Measurements from ENCODE around the gene HOMER2.

The HOMER2 gene

DNA sequence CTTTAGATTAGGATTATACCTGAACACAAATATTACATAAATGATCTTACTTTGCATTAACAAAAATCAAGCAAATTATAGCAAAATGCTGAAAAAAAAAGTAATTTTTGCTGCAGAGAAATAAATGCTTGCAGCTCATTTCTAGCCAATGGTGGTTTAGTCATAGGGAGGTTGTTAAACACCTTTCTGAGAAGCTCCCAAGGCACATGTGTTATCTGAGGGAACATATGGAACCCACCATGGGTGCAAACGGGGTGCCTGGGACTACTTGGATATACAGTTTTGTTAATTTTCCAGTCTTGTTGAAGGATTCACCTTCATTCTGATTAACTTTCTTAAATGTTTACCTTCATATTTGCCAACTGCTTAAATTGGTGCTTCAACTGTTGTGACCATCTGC lies 24.6 kb upstream of the HOMER2 start:
- no peak for TF ChIP-seq PPARA (CRISPR knock-in tag; IDR thresholded peaks at IDR 0.05; ENCODE audit: borderline replicate concordance)
- TF ChIP-seq, protein P1, sequence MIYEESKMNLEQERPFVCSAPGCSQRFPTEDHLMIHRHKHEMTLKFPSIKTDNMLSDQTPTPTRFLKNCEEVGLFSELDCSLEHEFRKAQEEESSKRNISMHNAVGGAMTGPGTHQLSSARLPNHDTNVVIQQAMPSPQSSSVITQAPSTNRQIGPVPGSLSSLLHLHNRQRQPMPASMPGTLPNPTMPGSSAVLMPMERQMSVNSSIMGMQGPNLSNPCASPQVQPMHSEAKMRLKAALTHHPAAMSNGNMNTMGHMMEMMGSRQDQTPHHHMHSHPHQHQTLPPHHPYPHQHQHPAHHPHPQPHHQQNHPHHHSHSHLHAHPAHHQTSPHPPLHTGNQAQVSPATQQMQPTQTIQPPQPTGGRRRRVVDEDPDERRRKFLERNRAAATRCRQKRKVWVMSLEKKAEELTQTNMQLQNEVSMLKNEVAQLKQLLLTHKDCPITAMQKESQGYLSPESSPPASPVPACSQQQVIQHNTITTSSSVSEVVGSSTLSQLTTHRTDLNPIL (CRISPR knock-in tag; IDR thresholded peaks at IDR 0.05; ENCODE audit: low read depth): no peak
- TF ChIP-seq ZFP3 (CRISPR knock-in tag; IDR thresholded peaks at IDR 0.05): no peak
- TF ChIP-seq TOX (CRISPR knock-in tag; IDR thresholded peaks at IDR 0.05; ENCODE audit: borderline replicate concordance): no peak
- TF ChIP-seq, protein P2, sequence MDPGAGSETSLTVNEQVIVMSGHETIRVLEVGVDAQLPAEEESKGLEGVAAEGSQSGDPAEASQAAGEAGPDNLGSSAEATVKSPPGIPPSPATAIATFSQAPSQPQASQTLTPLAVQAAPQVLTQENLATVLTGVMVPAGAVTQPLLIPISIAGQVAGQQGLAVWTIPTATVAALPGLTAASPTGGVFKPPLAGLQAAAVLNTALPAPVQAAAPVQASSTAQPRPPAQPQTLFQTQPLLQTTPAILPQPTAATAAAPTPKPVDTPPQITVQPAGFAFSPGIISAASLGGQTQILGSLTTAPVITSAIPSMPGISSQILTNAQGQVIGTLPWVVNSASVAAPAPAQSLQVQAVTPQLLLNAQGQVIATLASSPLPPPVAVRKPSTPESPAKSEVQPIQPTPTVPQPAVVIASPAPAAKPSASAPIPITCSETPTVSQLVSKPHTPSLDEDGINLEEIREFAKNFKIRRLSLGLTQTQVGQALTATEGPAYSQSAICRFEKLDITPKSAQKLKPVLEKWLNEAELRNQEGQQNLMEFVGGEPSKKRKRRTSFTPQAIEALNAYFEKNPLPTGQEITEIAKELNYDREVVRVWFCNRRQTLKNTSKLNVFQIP (CRISPR knock-in tag; IDR thresholded peaks at IDR 0.05; ENCODE audit: borderline replicate concordance, low read depth): no peak
- TF ChIP-seq ZNF8 (CRISPR knock-in tag; IDR thresholded peaks at IDR 0.05): no peak
- no peak for TF ChIP-seq TCF4 (CRISPR knock-in tag; IDR thresholded peaks at IDR 0.05; ENCODE audit: borderline replicate concordance)
- TF ChIP-seq ZFP30 (CRISPR knock-in tag; IDR thresholded peaks at IDR 0.05): no peak
- no peak for TF ChIP-seq RARB (CRISPR knock-in tag; IDR thresholded peaks at IDR 0.05)
- TF ChIP-seq OSR1 (CRISPR knock-in tag; IDR thresholded peaks at IDR 0.05): no peak
- TF ChIP-seq, protein P3, sequence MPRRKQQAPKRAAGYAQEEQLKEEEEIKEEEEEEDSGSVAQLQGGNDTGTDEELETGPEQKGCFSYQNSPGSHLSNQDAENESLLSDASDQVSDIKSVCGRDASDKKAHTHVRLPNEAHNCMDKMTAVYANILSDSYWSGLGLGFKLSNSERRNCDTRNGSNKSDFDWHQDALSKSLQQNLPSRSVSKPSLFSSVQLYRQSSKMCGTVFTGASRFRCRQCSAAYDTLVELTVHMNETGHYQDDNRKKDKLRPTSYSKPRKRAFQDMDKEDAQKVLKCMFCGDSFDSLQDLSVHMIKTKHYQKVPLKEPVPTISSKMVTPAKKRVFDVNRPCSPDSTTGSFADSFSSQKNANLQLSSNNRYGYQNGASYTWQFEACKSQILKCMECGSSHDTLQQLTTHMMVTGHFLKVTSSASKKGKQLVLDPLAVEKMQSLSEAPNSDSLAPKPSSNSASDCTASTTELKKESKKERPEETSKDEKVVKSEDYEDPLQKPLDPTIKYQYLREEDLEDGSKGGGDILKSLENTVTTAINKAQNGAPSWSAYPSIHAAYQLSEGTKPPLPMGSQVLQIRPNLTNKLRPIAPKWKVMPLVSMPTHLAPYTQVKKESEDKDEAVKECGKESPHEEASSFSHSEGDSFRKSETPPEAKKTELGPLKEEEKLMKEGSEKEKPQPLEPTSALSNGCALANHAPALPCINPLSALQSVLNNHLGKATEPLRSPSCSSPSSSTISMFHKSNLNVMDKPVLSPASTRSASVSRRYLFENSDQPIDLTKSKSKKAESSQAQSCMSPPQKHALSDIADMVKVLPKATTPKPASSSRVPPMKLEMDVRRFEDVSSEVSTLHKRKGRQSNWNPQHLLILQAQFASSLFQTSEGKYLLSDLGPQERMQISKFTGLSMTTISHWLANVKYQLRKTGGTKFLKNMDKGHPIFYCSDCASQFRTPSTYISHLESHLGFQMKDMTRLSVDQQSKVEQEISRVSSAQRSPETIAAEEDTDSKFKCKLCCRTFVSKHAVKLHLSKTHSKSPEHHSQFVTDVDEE (CRISPR knock-in tag; IDR thresholded peaks at IDR 0.05): no peak
- TF ChIP-seq ZNF70 (CRISPR knock-in tag; IDR thresholded peaks at IDR 0.05): no peak
- no peak for TF ChIP-seq ARNTL (CRISPR knock-in tag; IDR thresholded peaks at IDR 0.05; ENCODE audit: borderline replicate concordance, low read depth)
- TF ChIP-seq ISL1 (CRISPR knock-in tag; IDR thresholded peaks at IDR 0.05): no peak
- TF ChIP-seq ZC3H10 (CRISPR knock-in tag; IDR thresholded peaks at IDR 0.05): no peak
- TF ChIP-seq, protein P4, sequence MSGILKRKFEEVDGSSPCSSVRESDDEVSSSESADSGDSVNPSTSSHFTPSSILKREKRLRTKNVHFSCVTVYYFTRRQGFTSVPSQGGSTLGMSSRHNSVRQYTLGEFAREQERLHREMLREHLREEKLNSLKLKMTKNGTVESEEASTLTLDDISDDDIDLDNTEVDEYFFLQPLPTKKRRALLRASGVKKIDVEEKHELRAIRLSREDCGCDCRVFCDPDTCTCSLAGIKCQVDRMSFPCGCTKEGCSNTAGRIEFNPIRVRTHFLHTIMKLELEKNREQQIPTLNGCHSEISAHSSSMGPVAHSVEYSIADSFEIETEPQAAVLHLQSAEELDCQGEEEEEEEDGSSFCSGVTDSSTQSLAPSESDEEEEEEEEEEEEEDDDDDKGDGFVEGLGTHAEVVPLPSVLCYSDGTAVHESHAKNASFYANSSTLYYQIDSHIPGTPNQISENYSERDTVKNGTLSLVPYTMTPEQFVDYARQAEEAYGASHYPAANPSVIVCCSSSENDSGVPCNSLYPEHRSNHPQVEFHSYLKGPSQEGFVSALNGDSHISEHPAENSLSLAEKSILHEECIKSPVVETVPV (CRISPR knock-in tag; IDR thresholded peaks at IDR 0.05): no peak
- TF ChIP-seq, protein P5, sequence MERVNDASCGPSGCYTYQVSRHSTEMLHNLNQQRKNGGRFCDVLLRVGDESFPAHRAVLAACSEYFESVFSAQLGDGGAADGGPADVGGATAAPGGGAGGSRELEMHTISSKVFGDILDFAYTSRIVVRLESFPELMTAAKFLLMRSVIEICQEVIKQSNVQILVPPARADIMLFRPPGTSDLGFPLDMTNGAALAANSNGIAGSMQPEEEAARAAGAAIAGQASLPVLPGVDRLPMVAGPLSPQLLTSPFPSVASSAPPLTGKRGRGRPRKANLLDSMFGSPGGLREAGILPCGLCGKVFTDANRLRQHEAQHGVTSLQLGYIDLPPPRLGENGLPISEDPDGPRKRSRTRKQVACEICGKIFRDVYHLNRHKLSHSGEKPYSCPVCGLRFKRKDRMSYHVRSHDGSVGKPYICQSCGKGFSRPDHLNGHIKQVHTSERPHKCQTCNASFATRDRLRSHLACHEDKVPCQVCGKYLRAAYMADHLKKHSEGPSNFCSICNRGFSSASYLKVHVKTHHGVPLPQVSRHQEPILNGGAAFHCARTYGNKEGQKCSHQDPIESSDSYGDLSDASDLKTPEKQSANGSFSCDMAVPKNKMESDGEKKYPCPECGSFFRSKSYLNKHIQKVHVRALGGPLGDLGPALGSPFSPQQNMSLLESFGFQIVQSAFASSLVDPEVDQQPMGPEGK (CRISPR knock-in tag; IDR thresholded peaks at IDR 0.05; ENCODE audit: borderline replicate concordance): no peak
- TF ChIP-seq ZNF565 (CRISPR knock-in tag; conservative IDR thresholded peaks at IDR 0.05; ENCODE audit: low read depth): no peak
- TF ChIP-seq CSDC2 (CRISPR knock-in tag; IDR thresholded peaks at IDR 0.05): no peak
- TF ChIP-seq GLIS3 (CRISPR knock-in tag; IDR thresholded peaks at IDR 0.05): no peak
- no peak for ATAC-seq

DNA sequence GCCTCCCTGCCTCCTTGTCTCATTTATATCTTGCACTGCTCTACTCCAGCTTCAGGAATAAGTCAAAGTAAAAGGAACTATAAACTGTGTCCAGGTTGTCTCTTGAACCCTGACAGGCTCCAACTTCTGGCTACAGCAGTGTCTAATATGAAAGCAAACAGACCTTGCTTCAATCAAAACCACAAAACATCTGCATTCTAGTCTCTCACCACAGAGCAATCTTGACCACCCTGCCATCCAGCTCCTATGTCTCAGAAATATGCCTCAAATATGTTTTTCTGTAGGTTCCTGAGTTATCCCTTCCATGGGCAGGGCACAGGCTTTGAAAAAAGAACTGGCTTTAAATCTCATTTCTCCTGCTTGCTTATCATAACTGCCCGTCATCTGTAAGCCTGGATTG lies 20.5 kb upstream of the HOMER2 start:
- TF ChIP-seq, protein P4 (CRISPR knock-in tag; IDR thresholded peaks at IDR 0.05): no peak
- TF ChIP-seq, protein P3 (CRISPR knock-in tag; IDR thresholded peaks at IDR 0.05): no peak
- TF ChIP-seq ZFP30 (CRISPR knock-in tag; IDR thresholded peaks at IDR 0.05) (no peak), ZFP3 (CRISPR knock-in tag; IDR thresholded peaks at IDR 0.05) (no peak), TOX (CRISPR knock-in tag; IDR thresholded peaks at IDR 0.05; ENCODE audit: borderline replicate concordance) (no peak), RARB (CRISPR knock-in tag; IDR thresholded peaks at IDR 0.05) (no peak), ESRRG (CRISPR knock-in tag; IDR thresholded peaks at IDR 0.05) (no peak), PPARA (CRISPR knock-in tag; IDR thresholded peaks at IDR 0.05; ENCODE audit: borderline replicate concordance) (no peak), OSR1 (CRISPR knock-in tag; IDR thresholded peaks at IDR 0.05) (no peak), TCF4 (CRISPR knock-in tag; IDR thresholded peaks at IDR 0.05; ENCODE audit: borderline replicate concordance) (no peak), ARNTL (CRISPR knock-in tag; IDR thresholded peaks at IDR 0.05; ENCODE audit: borderline replicate concordance, low read depth) (no peak), ZC3H10 (CRISPR knock-in tag; IDR thresholded peaks at IDR 0.05) (no peak), ZNF565 (CRISPR knock-in tag; conservative IDR thresholded peaks at IDR 0.05; ENCODE audit: low read depth) (no peak), CSDC2 (CRISPR knock-in tag; IDR thresholded peaks at IDR 0.05) (no peak), BACH2 (CRISPR knock-in tag; IDR thresholded peaks at IDR 0.05; ENCODE audit: borderline replicate concordance) (no peak), SNAI2 (CRISPR knock-in tag; IDR thresholded peaks at IDR 0.05) (no peak), ZNF70 (CRISPR knock-in tag; IDR thresholded peaks at IDR 0.05) (no peak), GLIS3 (CRISPR knock-in tag; IDR thresholded peaks at IDR 0.05) (no peak), ISL1 (CRISPR knock-in tag; IDR thresholded peaks at IDR 0.05) (no peak)
- TF ChIP-seq, protein P2 (CRISPR knock-in tag; IDR thresholded peaks at IDR 0.05; ENCODE audit: borderline replicate concordance, low read depth): no peak
- ATAC-seq: no peak

Measured in SK-N-SH treated with all-trans-retinoic acid at 6 μM for 48 hours (cell line).